Neural progenitor cell (in vitro differentiated cells): ENCODE results near the gene MSH3.

Experiments
- CTCF ChIP-seq: fragments of 200-600 bp; sonication (generic); IDR thresholded peaks from 2 replicates; pipeline ENCODE4 v1.5.1; 2017; ENCODE audit warnings: antibody characterized with exemption, mild to moderate bottlenecking
- EZH2 ChIP-seq: fragments of 200-600 bp; sonication (generic); IDR thresholded peaks from 2 replicates; pipeline ENCODE4 v1.6.1; 2017; ENCODE audit warnings: antibody characterized with exemption, mild to moderate bottlenecking, moderate library complexity
- EZH2phosphoT487 ChIP-seq: fragments of 200-600 bp; sonication (generic); IDR thresholded peaks from 2 replicates; pipeline ENCODE4 v1.6.1; 2017; ENCODE audit warnings: antibody characterized with exemption

GRCh38 chr5:80632700-80633099 lies 21.8 kb upstream of the MSH3 start:
- TF ChIP-seq CTCF (no peak), EZH2phosphoT487 (no peak), EZH2 (no peak)
